ENCODE results near the gene RFX6. TPM values are rescaled to one million over a fixed set of nuclear protein-coding genes. Genes with fewer than 3 reads are reported as not detected.

RFX6 gene
- total RNA-seq, 1 experiment from 2014 or later, result not detected

- CTCF ChIA-PET, result no interaction called here
- H3K27me3 ChIP-seq (ENCODE audit: insufficient read depth, low read length), result no peaks in the 10 kb centered on the region
- H3K4me1 ChIP-seq (ENCODE audit: control insufficient read depth in 1 of 2, insufficient read depth in 2 of 2, low read length in 2 of 2), result no peaks in the 10 kb centered on the region
- ATAC-seq, result no peak
- BruUV-seq (replicated peaks), result no TSS peak
- RAD21 ChIA-PET (ENCODE audit: low non-redundant PET in 1 of 2, low total read pairs in 2 of 2, uncharacterized antibody in 2 of 2, unreplicated experiment in 2 of 2), result no interaction called here
- no peak overlapping the region for H3K4me3 ChIP-seq (replicated peaks in 1 of 2; ENCODE audit: low read depth in 1 of 2, low read length in 2 of 2)
- no peak overlapping the region for H3K9ac ChIP-seq (ENCODE audit: low read length)
- no peaks in the 10 kb centered on the region for H3K9me2 ChIP-seq (ENCODE audit: insufficient read depth)
- H3K36me3 ChIP-seq (ENCODE audit: control insufficient read depth in 1 of 2, insufficient read depth in 2 of 2, low read length in 2 of 2), result no peaks in the 10 kb centered on the region
- TF ChIP-seq YY1 (IDR thresholded peaks at IDR 0.05; ENCODE audit: extremely low read depth, insufficient replicate concordance, low read depth, low read length) (no peak), EGR1 (IDR thresholded peaks at IDR 0.05; ENCODE audit: low read depth) (no peak), RAD21 (IDR thresholded peaks at IDR 0.05; ENCODE audit: low read depth) (no peak), CTCF (IDR thresholded peaks at IDR 0.05 in 2 of 3, conservative IDR thresholded peaks at IDR 0.05 in 1 of 3; ENCODE audit: borderline replicate concordance in 1 of 3, insufficient read depth in 1 of 3, low read depth in 2 of 3, low read length in 2 of 3) (no peak), CBX3 (IDR thresholded peaks at IDR 0.05; ENCODE audit: low read depth) (no peak), POLR2AphosphoS5 (IDR thresholded peaks at IDR 0.05; ENCODE audit: low read depth, low read length) (no peak), JUND (IDR thresholded peaks at IDR 0.05) (no peak), POLR2A (IDR thresholded peaks at IDR 0.05; ENCODE audit: borderline replicate concordance, extremely low read depth, insufficient read depth, insufficient read length) (no peak), SIN3A (IDR thresholded peaks at IDR 0.05; ENCODE audit: low read depth) (no peak), ZFX (IDR thresholded peaks at IDR 0.05) (no peak), SP1 (IDR thresholded peaks at IDR 0.05; ENCODE audit: low read depth) (no peak), FOSL1 (IDR thresholded peaks at IDR 0.05; ENCODE audit: low read depth) (no peak), ZBTB33 (IDR thresholded peaks at IDR 0.05; ENCODE audit: extremely low read depth, insufficient replicate concordance, low read length) (no peak), MAX (IDR thresholded peaks at IDR 0.05) (no peak)
- H3K79me2 ChIP-seq (ENCODE audit: insufficient read depth, low read length), result no peaks in the 10 kb centered on the region
- H3K27ac ChIP-seq (ENCODE audit: low read depth, low read length), result no peak overlapping the region
- intact Hi-C loops (cut with micrococcal nuclease), result no loop called here
- no peaks in the 10 kb centered on the region for H4K20me1 ChIP-seq (ENCODE audit: insufficient read depth)
- H3K9me3 ChIP-seq (ENCODE audit: control insufficient read depth in 1 of 2, insufficient read depth in 1 of 2, low read depth in 1 of 2, low read length in 2 of 2), result no peaks in the 10 kb centered on the region
- H3K4me2 ChIP-seq (ENCODE audit: low read length), result no peak overlapping the region
- POLR2A ChIA-PET, result no interaction called here
- DNase-seq (ENCODE audit: low read depth, low spot score), result no peak
- H2AFZ ChIP-seq (ENCODE audit: low read depth, low read length, poor library complexity, severe bottlenecking), result no peak overlapping the region
These were observed 71.7 kb downstream of the RFX6 start for GRCh38 chr6:116948533-116949304.

All from HCT116 (cell line).